PFSK-1 (cell line): ENCODE data around the gene LGALS12.

Source experiments
- FOXP2 ChIP-seq: optimal IDR thresholded peaks from 2 replicates; pipeline ENCODE3; 2011; ENCODE audit warnings: borderline replicate concordance, control low read depth, inconsistent platforms; ENCODE audit not compliant: insufficient read depth; ENCODE audit errors: extremely low read length, extremely low read depth
- POLR2AphosphoS5 ChIP-seq: IDR thresholded peaks from 2 replicates; pipeline ENCODE4 v1.6.1; 2012; ENCODE audit warnings: low read depth, mild to moderate bottlenecking, control low read depth, low read length, moderate library complexity
- TF ChIP-seq, protein P1 (sequence below), 2 experiments: IDR thresholded peaks; 2 replicates each; pipeline versions ENCODE4 v1.6.1 to v1.8.0; 2011 to 2012; ENCODE audit warnings: low read depth in 2 of 2, low read length in 2 of 2, control low read depth in 1 of 2, inconsistent platforms in 1 of 2, mild to moderate bottlenecking in 1 of 2, moderate library complexity in 1 of 2; ENCODE audit not compliant: insufficient read depth in 1 of 2

DNA sequence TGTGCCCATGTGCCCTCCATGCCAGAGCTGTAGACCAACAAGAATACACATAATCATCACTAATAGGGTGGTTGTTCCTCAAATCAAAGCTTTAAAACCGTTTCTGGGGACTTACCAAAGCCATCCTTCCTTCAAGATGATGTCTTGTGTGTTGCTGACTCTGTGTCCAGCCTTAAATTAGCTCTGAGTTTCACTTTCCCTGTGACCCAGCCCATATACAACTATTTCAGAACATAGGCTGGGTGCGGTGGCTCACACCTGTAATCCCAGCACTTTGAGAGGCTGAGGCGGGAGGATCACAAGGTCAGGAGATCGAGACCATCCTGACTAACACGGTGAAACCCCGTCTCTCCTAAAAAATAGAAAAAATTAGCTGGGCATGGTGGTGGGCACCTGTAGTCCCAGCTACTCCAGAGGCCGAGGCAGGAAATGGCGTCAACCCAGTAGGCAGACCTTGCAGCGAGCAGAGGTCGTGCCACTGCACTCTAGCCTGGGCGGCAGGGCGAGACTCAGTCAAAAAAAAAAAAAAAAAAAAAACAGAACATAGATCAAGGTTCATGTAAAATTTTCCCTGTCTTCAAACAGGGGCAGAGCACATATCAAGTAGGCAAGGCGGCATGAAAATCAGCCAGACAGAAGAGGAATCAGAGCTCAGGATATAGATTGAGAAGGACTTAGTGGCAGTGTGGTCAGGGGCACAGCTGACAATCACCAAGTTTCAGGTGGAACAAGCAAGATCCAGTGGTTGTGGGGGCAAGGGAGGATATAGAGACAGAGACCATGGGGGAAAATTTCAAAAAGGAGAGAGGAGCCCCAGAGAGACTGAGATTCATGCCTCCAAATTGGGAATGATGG, 57.5 kb downstream of the LGALS12 start, which contains the start of gene PLAAT2:
- TF ChIP-seq POLR2AphosphoS5: no peak
- no peak for TF ChIP-seq FOXP2
- TF ChIP-seq, protein P1, sequence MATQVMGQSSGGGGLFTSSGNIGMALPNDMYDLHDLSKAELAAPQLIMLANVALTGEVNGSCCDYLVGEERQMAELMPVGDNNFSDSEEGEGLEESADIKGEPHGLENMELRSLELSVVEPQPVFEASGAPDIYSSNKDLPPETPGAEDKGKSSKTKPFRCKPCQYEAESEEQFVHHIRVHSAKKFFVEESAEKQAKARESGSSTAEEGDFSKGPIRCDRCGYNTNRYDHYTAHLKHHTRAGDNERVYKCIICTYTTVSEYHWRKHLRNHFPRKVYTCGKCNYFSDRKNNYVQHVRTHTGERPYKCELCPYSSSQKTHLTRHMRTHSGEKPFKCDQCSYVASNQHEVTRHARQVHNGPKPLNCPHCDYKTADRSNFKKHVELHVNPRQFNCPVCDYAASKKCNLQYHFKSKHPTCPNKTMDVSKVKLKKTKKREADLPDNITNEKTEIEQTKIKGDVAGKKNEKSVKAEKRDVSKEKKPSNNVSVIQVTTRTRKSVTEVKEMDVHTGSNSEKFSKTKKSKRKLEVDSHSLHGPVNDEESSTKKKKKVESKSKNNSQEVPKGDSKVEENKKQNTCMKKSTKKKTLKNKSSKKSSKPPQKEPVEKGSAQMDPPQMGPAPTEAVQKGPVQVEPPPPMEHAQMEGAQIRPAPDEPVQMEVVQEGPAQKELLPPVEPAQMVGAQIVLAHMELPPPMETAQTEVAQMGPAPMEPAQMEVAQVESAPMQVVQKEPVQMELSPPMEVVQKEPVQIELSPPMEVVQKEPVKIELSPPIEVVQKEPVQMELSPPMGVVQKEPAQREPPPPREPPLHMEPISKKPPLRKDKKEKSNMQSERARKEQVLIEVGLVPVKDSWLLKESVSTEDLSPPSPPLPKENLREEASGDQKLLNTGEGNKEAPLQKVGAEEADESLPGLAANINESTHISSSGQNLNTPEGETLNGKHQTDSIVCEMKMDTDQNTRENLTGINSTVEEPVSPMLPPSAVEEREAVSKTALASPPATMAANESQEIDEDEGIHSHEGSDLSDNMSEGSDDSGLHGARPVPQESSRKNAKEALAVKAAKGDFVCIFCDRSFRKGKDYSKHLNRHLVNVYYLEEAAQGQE (IDR thresholded peaks at IDR 0.05; ENCODE audit: insufficient read depth in 1 of 2, low read depth in 2 of 2, low read length in 2 of 2): no peak
